Esophagus muscularis mucosa (tissue), 3 donors: ENCODE data around the gene PPP2R3A.

Experiments
- POLR2A ChIP-seq: fragments of 450-650 bp; IDR thresholded peaks from one replicate; pipeline ENCODE4 v1.6.1; 2017; ENCODE audit warnings: antibody characterized with exemption, moderate library complexity, mild to moderate bottlenecking, low read depth
- POLR2AphosphoS5 ChIP-seq, 2 donors: sonication (generic); formaldehyde crosslinking; IDR thresholded peaks; one replicate each; pipeline ENCODE4 v1.6.1; 2017; ENCODE audit warnings: antibody characterized with exemption in 2 of 2
- TF ChIP-seq, protein P1 (sequence below), 3 experiments: fragments of 200-600 bp in 2 of 3; fragments of 450-650 bp in 1 of 3; sonication (generic) in 2 of 3; IDR thresholded peaks; one replicate each; pipeline ENCODE4 v1.5.1; 2017 to 2019; ENCODE audit warnings: antibody characterized with exemption in 3 of 3, mild to moderate bottlenecking in 2 of 3, moderate library complexity in 1 of 3

DNA sequence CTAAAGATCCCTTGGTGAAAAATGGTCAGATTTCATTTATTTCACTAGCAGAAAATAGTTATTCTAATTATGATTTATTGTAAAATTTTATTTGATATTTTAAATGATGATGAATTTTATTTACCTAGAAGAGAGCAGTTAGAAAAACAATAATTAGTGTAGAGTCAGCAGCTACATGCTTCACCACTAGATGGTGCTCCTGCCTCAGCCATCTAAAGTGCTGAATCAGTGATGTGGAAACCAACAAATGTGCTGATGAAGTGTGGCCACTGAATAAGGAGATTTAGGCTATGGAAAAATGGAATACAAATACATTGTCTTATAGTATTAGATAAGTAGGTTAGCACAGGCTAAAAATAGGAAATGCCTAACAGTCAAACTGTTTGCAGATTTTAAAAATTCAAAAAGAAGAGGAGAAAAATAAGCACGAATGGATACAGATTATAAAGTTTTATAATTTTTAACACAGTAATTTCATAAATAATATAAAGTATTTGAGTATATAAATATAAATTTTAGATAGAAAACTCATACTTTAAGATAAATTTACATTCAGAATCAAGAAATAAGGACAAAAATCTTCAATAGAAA is 109.8 kb downstream of the PPP2R3A start:
- TF ChIP-seq, protein P1, sequence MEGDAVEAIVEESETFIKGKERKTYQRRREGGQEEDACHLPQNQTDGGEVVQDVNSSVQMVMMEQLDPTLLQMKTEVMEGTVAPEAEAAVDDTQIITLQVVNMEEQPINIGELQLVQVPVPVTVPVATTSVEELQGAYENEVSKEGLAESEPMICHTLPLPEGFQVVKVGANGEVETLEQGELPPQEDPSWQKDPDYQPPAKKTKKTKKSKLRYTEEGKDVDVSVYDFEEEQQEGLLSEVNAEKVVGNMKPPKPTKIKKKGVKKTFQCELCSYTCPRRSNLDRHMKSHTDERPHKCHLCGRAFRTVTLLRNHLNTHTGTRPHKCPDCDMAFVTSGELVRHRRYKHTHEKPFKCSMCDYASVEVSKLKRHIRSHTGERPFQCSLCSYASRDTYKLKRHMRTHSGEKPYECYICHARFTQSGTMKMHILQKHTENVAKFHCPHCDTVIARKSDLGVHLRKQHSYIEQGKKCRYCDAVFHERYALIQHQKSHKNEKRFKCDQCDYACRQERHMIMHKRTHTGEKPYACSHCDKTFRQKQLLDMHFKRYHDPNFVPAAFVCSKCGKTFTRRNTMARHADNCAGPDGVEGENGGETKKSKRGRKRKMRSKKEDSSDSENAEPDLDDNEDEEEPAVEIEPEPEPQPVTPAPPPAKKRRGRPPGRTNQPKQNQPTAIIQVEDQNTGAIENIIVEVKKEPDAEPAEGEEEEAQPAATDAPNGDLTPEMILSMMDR (IDR thresholded peaks at IDR 0.05) = peak in 2 of 3 experiments; percentile 90 to 94
- peak in 1 of 2 donors; percentile 47 for TF ChIP-seq POLR2AphosphoS5 (IDR thresholded peaks at IDR 0.05)
- TF ChIP-seq POLR2A = no peak
